Muscle of back (tissue), 11 donors: ENCODE results near the gene CTTNBP2. TPM values are rescaled to one million over a fixed set of nuclear protein-coding genes. Genes with fewer than 3 reads are reported as not detected.
A peak's percentile ranks its signal among the peaks of the same experiment; 100 is the strongest.
"Not testable (repeated sequence)": the region's sequence is repeated elsewhere in the genome, so short reads cannot be mapped to it uniquely, and the experiment has no call there.

ENCODE experiments used
- DNase-seq, 3 donors: peaks; one replicate each; pipeline versions ENCODE4 v3.0.0 to v3.0.0-alpha.2; 2013
- polyA plus RNA-seq, 10 donors: library from polyadenylated mRNA; unstranded; fragments of 120-200 nt; gene quantifications; one replicate each; pipeline ENCODE4 v1.2.1, GENCODE V29; 2013; ENCODE audit not compliant: insufficient read length in 10 of 10

CTTNBP2 gene
- polyA plus RNA-seq, 10 donors, result 1.7 to 3.3 (median 2.3) TPM

- no peak for DNase-seq
These were observed 131.3 kb downstream of the CTTNBP2 start for GRCh38 chr7:117741962-117742361.

- DNase-seq, result no peak
These were observed 134.2 kb downstream of the CTTNBP2 start for GRCh38 chr7:117739085-117739484.

GRCh38 chr7:117737926-117738325, 135.3 kb downstream of the CTTNBP2 start:
- DNase-seq, result no peak

GRCh38 chr7:117731455-117731854, 141.8 kb downstream of the CTTNBP2 start:
- DNase-seq, result no peak

GRCh38 chr7:117730390-117730789, 142.9 kb downstream of the CTTNBP2 start:
- DNase-seq, result no peak

- DNase-seq, result peak in 1 of 3 donors; percentile 11
These were observed 144.2 kb downstream of the CTTNBP2 start for GRCh38 chr7:117728890-117729624.

GRCh38 chr7:117724898-117725297, 148.3 kb downstream of the CTTNBP2 start:
- DNase-seq, result no peak

- no peak for DNase-seq
These were observed 153.9 kb downstream of the CTTNBP2 start for GRCh38 chr7:117719377-117719776.

GRCh38 chr7:117718116-117718835, 155.0 kb downstream of the CTTNBP2 start:
- DNase-seq, result no peak

- DNase-seq, result no peak
These were observed 155.9 kb downstream of the CTTNBP2 start for GRCh38 chr7:117717357-117717756.

GRCh38 chr7:117716707-117717299, 156.4 kb downstream of the CTTNBP2 start:
- DNase-seq, result no peak

- DNase-seq, result peak in 2 of 3 donors; percentile 15 to 22
These were observed 157.3 kb downstream of the CTTNBP2 start for GRCh38 chr7:117715784-117716445.

- DNase-seq, result no peak
These were observed 161.7 kb downstream of the CTTNBP2 start for GRCh38 chr7:117711556-117711955.

- DNase-seq, result not testable (repeated sequence)
These were observed 165.1 kb downstream of the CTTNBP2 start for GRCh38 chr7:117708173-117708572.

- no peak for DNase-seq
These were observed 166.2 kb downstream of the CTTNBP2 start for GRCh38 chr7:117707080-117707479.

- DNase-seq, result no peak
These were observed 167.0 kb downstream of the CTTNBP2 start for GRCh38 chr7:117706210-117706609.

GRCh38 chr7:117705630-117706029, 167.6 kb downstream of the CTTNBP2 start:
- no peak for DNase-seq

GRCh38 chr7:117704063-117704462, 169.2 kb downstream of the CTTNBP2 start:
- DNase-seq, result no peak

GRCh38 chr7:117698018-117698417, 175.2 kb downstream of the CTTNBP2 start:
- DNase-seq, result peak in 1 of 3 donors; percentile 9

GRCh38 chr7:117692338-117692737, 180.9 kb downstream of the CTTNBP2 start:
- peak in 2 of 3 donors; percentile 11 to 21 for DNase-seq

GRCh38 chr7:117690147-117690546, 183.1 kb downstream of the CTTNBP2 start:
- no peak for DNase-seq

- no peak for DNase-seq
These were observed 183.8 kb downstream of the CTTNBP2 start for GRCh38 chr7:117689406-117689805.
